Panc1 (cell line): Measurements from ENCODE around the gene PDZD8. TPM values are rescaled to one million over a fixed set of nuclear protein-coding genes. Genes with fewer than 3 reads are reported as not detected.

Experiments
- ATAC-seq: fragments of 200-7000 bp; cut with Tn5 transposase; 2 replicates; pipeline ENCODE4 v1.9.1; 2020; ENCODE audit warnings: mild to moderate bottlenecking, moderate library complexity
- BruUV-seq: library from RNA; stranded (reverse); fragments of 400-500 nt; replicated peaks from 2 replicates; lab custom pipeline; 2021; lab: Mats Ljungman, UMichigan
- CTCF ChIA-PET: fragments of 300-600 bp; sonication (Branson Sonifier 250); formaldehyde crosslinking; loops from one replicate; lab custom pipeline; 2022; ENCODE audit warnings: antibody characterized with exemption; lab: Charles Lee
- POLR2A ChIA-PET: fragments of 300-600 bp; sonication (Branson Sonifier 250); formaldehyde crosslinking; loops from one replicate; lab custom pipeline; 2022; ENCODE audit warnings: antibody characterized with exemption; lab: Charles Lee
- DNase-seq: peaks from one replicate; pipeline ENCODE4 v3.0.0-alpha.2; 2010; ENCODE audit warnings: low read depth, low spot score
- H3K27ac ChIP-seq: 2 replicates; pipeline ENCODE4 v1.5.1; 2011; ENCODE audit warnings: mild to moderate bottlenecking, low read length, inconsistent platforms
- H3K27me3 ChIP-seq: fragments of 200-500 bp; sonication (Bioruptor generic); 2 replicates; pipeline ENCODE4 v1.6.0; 2014; ENCODE audit warnings: low read length, inconsistent platforms; ENCODE audit not compliant: control insufficient read depth, insufficient read depth
- H3K36me3 ChIP-seq: fragments of 200-500 bp; sonication (Bioruptor generic); 2 replicates; pipeline ENCODE4 v1.5.1; 2014; ENCODE audit warnings: inconsistent platforms, mild to moderate bottlenecking, low read length, moderate library complexity; ENCODE audit not compliant: control insufficient read depth, insufficient read depth
- H3K4me1 ChIP-seq: 2 replicates; pipeline ENCODE4 v1.5.1; 2011; ENCODE audit warnings: inconsistent platforms, mild to moderate bottlenecking, low read length, moderate library complexity; ENCODE audit not compliant: control insufficient read depth, insufficient read depth
- H3K4me3 ChIP-seq, 2 experiments: 2 replicates each; pipeline ENCODE4 v1.5.1; 2011 to 2012; ENCODE audit warnings: low read depth in 2 of 2, low read length in 2 of 2, mild to moderate bottlenecking in 2 of 2, inconsistent platforms in 1 of 2, moderate library complexity in 1 of 2
- H3K9me3 ChIP-seq: fragments of 200-500 bp; sonication (Bioruptor generic); 2 replicates; pipeline ENCODE4 v1.5.1; 2014; ENCODE audit warnings: low read depth, mild to moderate bottlenecking, inconsistent platforms, low read length, moderate library complexity; ENCODE audit not compliant: control insufficient read depth, insufficient read depth
- CTCF ChIP-seq: fragments of 450-650 bp; IDR thresholded peaks from 2 replicates; pipeline ENCODE4 v1.5.1; 2017; ENCODE audit warnings: mild to moderate bottlenecking
- POLR2AphosphoS5 ChIP-seq: IDR thresholded peaks from 2 replicates; pipeline ENCODE4 v1.6.1; 2012; ENCODE audit warnings: mild to moderate bottlenecking, low read depth, low read length, moderate library complexity
- SIN3A ChIP-seq: IDR thresholded peaks from 2 replicates; pipeline ENCODE4 v1.6.1; 2012; ENCODE audit warnings: low read depth, mild to moderate bottlenecking, low read length, moderate library complexity, borderline replicate concordance; ENCODE audit not compliant: insufficient read depth
- TCF7L2 ChIP-seq: IDR thresholded peaks from 2 replicates; pipeline ENCODE4 v1.6.1; 2011; ENCODE audit warnings: mild to moderate bottlenecking, low read depth, low read length, inconsistent platforms
- in situ Hi-C: cut with HindIII; loops from 2 replicates; pipeline ENCODE4 v1.10.0; 2016; ENCODE audit warnings: low sequenced_read_pairs, low pct_unique_long_range_greater_than_20kb
- intact Hi-C: fragments of 100-400 bp; cut with micrococcal nuclease; formaldehyde crosslinking; loops from one replicate; pipeline ENCODE4 v1.10.0; 2022; ENCODE audit not compliant: unreplicated experiment
- total RNA-seq: library from RNA; stranded (reverse); gene quantifications from one replicate; pipeline ENCODE4 v1.2.1, GENCODE V29; 2021; ENCODE audit not compliant: unreplicated experiment
- TF ChIP-seq, protein P1 (sequence below), 2 experiments: IDR thresholded peaks; 2 replicates each; pipeline ENCODE4 v1.6.1; 2011 to 2012; ENCODE audit warnings: low read depth in 2 of 2, control low read depth in 1 of 2, low read length in 1 of 2, mild to moderate bottlenecking in 1 of 2, moderate library complexity in 1 of 2; ENCODE audit not compliant: insufficient read depth in 1 of 2

The PDZD8 gene
- total RNA-seq, 1 experiment from 2014 or later: 44.7 TPM

- no peak for DNase-seq
- ChIA-PET POLR2A (no interaction called here), CTCF (no interaction called here)
- Histone ChIP-seq H3K4me3 (no peak overlapping the region), H3K9me3 (no peaks in the 10 kb centered on the region), H3K27ac (no peak overlapping the region), H3K4me1 (no peaks in the 10 kb centered on the region), H3K27me3 (no peaks in the 10 kb centered on the region), H3K36me3 (no peaks in the 10 kb centered on the region)
- intact Hi-C loops (no loop called here), in situ Hi-C loops (no loop called here)
- TF ChIP-seq TCF7L2 (no peak), POLR2AphosphoS5 (no peak), CTCF (no peak), SIN3A (no peak)
- TF ChIP-seq, protein P1, sequence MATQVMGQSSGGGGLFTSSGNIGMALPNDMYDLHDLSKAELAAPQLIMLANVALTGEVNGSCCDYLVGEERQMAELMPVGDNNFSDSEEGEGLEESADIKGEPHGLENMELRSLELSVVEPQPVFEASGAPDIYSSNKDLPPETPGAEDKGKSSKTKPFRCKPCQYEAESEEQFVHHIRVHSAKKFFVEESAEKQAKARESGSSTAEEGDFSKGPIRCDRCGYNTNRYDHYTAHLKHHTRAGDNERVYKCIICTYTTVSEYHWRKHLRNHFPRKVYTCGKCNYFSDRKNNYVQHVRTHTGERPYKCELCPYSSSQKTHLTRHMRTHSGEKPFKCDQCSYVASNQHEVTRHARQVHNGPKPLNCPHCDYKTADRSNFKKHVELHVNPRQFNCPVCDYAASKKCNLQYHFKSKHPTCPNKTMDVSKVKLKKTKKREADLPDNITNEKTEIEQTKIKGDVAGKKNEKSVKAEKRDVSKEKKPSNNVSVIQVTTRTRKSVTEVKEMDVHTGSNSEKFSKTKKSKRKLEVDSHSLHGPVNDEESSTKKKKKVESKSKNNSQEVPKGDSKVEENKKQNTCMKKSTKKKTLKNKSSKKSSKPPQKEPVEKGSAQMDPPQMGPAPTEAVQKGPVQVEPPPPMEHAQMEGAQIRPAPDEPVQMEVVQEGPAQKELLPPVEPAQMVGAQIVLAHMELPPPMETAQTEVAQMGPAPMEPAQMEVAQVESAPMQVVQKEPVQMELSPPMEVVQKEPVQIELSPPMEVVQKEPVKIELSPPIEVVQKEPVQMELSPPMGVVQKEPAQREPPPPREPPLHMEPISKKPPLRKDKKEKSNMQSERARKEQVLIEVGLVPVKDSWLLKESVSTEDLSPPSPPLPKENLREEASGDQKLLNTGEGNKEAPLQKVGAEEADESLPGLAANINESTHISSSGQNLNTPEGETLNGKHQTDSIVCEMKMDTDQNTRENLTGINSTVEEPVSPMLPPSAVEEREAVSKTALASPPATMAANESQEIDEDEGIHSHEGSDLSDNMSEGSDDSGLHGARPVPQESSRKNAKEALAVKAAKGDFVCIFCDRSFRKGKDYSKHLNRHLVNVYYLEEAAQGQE (IDR thresholded peaks at IDR 0.05; ENCODE audit: insufficient read depth in 1 of 2, low read depth in 2 of 2, low read length in 1 of 2): no peak
- BruUV-seq: no TSS peak
- ATAC-seq: no peak
Observed at GRCh38 chr10:117266400-117266799, 108.8 kb downstream of the PDZD8 start.

DNA sequence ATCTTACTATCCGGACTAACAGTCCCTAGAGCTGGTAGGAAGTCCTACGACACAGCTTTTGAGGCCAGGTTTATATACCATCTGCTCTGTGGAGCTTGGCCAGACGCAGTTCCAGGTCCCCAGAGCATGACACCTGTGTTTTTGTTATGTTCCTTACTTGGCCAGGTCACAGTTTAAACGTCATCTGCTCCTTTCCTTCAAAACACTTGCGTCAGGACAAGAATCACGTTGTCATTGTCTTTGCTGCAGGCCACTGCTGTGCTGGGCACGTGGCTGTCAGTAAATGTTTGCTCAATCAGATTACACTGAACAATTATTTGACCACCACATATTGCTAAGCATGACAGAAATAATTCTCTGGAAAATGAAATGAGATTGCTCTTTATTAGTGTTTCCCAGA is 110.5 kb downstream of the PDZD8 start:
- ChIA-PET POLR2A (no interaction called here), CTCF (interaction anchor here (1.0 kb wide), 1 partner anchor 48 kb away, joined by 3 read pairs; no protein-coding TSS in a partner anchor)
- TF ChIP-seq CTCF (no peak), SIN3A (no peak), TCF7L2 (no peak), POLR2AphosphoS5 (no peak)
- TF ChIP-seq, protein P1 (IDR thresholded peaks at IDR 0.05; ENCODE audit: insufficient read depth in 1 of 2, low read depth in 2 of 2, low read length in 1 of 2): no peak
- no TSS peak for BruUV-seq
- ATAC-seq (no peak), DNase-seq (no peak)
- Histone ChIP-seq H3K9me3 (no peaks in the 10 kb centered on the region), H3K4me3 (no peak overlapping the region), H3K27me3 (peaks cover 7% of the 10 kb centered on the region), H3K27ac (no peak overlapping the region), H3K4me1 (no peaks in the 10 kb centered on the region), H3K36me3 (no peaks in the 10 kb centered on the region)
- in situ Hi-C loops (no loop called here), intact Hi-C loops (no loop called here)
